Measurements from ENCODE around the gene RARRES2.
"Not testable (repeated sequence)": the region's sequence is repeated elsewhere in the genome, so short reads cannot be mapped to it uniquely, and the experiment has no call there.

The RARRES2 gene

GRCh38 chr7:150313367-150313809 lies 28.0 kb downstream of the RARRES2 start:
- Histone ChIP-seq H3K4me3 (replicated peaks; ENCODE audit: low read depth, low read length) (no peak overlapping the region), H3K27me3 (replicated peaks; ENCODE audit: control insufficient read depth, insufficient read depth, low read length) (no peaks in the 10 kb centered on the region), H3K36me3 (ENCODE audit: control insufficient read depth, insufficient read depth, low read length) (no peaks in the 10 kb centered on the region)
- DNase-seq (ENCODE audit: extremely low read depth, insufficient read length), result no peak
- no peak for TF ChIP-seq CTCF (IDR thresholded peaks at IDR 0.05; ENCODE audit: insufficient read depth, low read length, poor library complexity, severe bottlenecking)

- H3K36me3 ChIP-seq (ENCODE audit: control insufficient read depth, insufficient read depth, low read length); DNase-seq (ENCODE audit: extremely low read depth, insufficient read length); H3K4me3 ChIP-seq (replicated peaks; ENCODE audit: low read depth, low read length); H3K27me3 ChIP-seq (replicated peaks; ENCODE audit: control insufficient read depth, insufficient read depth, low read length): not testable (repeated sequence)
Observed at GRCh38 chr7:150312649-150313366, 28.6 kb downstream of the RARRES2 start.

DNA sequence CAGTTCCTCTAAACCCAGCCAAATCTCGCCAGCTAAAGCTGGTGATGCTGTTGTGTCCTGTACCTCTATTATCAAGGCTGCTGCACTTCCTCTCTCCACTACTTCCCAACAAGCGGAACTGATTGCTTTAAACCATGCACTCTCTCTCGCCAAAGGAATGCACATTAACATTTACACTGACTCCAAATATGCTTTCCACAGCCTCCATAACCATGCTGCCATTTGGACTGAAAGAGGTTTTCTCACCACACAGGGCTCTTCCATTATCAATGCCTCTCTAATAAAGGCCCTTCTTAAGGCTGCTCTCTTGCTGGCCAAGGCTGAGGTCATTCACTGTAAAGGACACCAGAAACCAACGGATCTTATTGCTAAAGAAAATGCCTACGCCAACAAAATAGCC lies 29.7 kb downstream of the RARRES2 start:
- no peak for DNase-seq (ENCODE audit: extremely low read depth, insufficient read length)
- H3K36me3 ChIP-seq (ENCODE audit: control insufficient read depth, insufficient read depth, low read length), result no peaks in the 10 kb centered on the region
- H3K4me3 ChIP-seq (replicated peaks; ENCODE audit: low read depth, low read length), result no peak overlapping the region
- no peaks in the 10 kb centered on the region for H3K27me3 ChIP-seq (replicated peaks; ENCODE audit: control insufficient read depth, insufficient read depth, low read length)
- TF ChIP-seq CTCF (IDR thresholded peaks at IDR 0.05; ENCODE audit: insufficient read depth, low read length, poor library complexity, severe bottlenecking), result no peak

DNA sequence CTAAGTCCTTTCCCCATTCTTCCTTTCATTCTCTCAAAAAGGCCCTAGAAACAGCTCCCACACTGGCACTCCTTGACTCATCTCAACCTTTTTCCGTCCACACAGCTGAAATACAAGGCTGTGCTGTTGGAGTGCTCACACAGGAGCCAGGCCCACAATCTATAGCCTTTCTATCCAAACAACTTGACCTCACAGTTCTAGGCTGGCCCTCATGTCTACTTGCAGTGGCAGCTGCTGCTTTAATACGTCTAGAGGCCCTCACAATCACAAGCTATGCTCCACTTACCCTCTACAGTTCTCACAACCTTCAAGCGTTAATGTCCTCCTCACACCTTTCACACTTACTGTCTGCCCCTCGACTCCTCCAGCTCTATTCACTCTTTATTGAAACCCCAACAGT lies 30.3 kb downstream of the RARRES2 start:
- no peaks in the 10 kb centered on the region for H3K27me3 ChIP-seq (replicated peaks; ENCODE audit: control insufficient read depth, insufficient read depth, low read length)
- no peak for DNase-seq (ENCODE audit: extremely low read depth, insufficient read length)
- no peak for TF ChIP-seq CTCF (IDR thresholded peaks at IDR 0.05; ENCODE audit: insufficient read depth, low read length, poor library complexity, severe bottlenecking)
- H3K4me3 ChIP-seq (replicated peaks; ENCODE audit: low read depth, low read length), result no peak overlapping the region
- no peaks in the 10 kb centered on the region for H3K36me3 ChIP-seq (ENCODE audit: control insufficient read depth, insufficient read depth, low read length)

DNA sequence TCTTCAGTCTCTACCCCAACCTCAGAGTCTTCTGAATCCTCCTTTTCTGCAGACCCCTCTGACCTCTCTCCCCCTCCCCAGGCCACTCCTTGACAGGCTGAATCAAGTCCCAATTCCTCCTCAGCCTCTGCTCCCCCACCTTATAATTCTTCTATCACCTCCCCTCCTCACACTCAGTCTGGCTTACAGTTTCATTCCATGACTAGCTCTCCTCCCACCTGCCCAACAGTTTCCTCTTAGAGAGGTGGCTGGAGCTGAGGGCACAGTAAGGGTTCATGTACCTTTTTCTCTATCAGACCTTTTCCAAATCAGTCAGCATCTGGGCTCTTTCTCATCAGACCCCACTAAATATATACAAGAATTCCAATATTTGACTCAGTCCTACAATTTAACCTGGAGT lies 32.9 kb downstream of the RARRES2 start:
- no peak for TF ChIP-seq CTCF (IDR thresholded peaks at IDR 0.05; ENCODE audit: insufficient read depth, low read length, poor library complexity, severe bottlenecking)
- Histone ChIP-seq H3K4me3 (replicated peaks; ENCODE audit: low read depth, low read length) (no peak overlapping the region), H3K27me3 (replicated peaks; ENCODE audit: control insufficient read depth, insufficient read depth, low read length) (no peaks in the 10 kb centered on the region), H3K36me3 (ENCODE audit: control insufficient read depth, insufficient read depth, low read length) (no peaks in the 10 kb centered on the region)
- DNase-seq (ENCODE audit: extremely low read depth, insufficient read length), result no peak

GRCh38 chr7:150307904-150308303 lies 33.5 kb downstream of the RARRES2 start:
- TF ChIP-seq CTCF (IDR thresholded peaks at IDR 0.05; ENCODE audit: insufficient read depth, low read length, poor library complexity, severe bottlenecking), result no peak
- DNase-seq (ENCODE audit: extremely low read depth, insufficient read length), result no peak
- Histone ChIP-seq H3K36me3 (ENCODE audit: control insufficient read depth, insufficient read depth, low read length) (no peaks in the 10 kb centered on the region), H3K27me3 (replicated peaks; ENCODE audit: control insufficient read depth, insufficient read depth, low read length) (no peaks in the 10 kb centered on the region), H3K4me3 (replicated peaks; ENCODE audit: low read depth, low read length) (no peak overlapping the region)

All from GM06990 (cell line).